ENCODE results near the gene COL18A1. TPM values are rescaled to one million over a fixed set of nuclear protein-coding genes. Genes with fewer than 3 reads are reported as not detected.

Gene COL18A1
- polyA plus RNA-seq, 3 donors: 0.80 to 4.1 (median 1.1) TPM

- Mint-ChIP-seq H3K9me3 (peaks cover 0 to 6% (median 0%) of the 10 kb centered on the region in 7 donors), H3K4me1 (peaks cover 31% of the 10 kb centered on the region), H3K36me3 (no peaks in the 10 kb centered on the region), H3K27ac (peak overlapping the region in 6 of 7 donors; percentile 4 to 64 (median 40)), H3K4me3 (peak overlapping the region in 1 of 2 donors; percentile 12), H3K27me3 (ENCODE audit: low read depth in 3 of 3) (peaks cover 2 to 4% (median 3%) of the 10 kb centered on the region in 3 donors)
- 92% methylated on average over 6 of the region's 6 CpGs for WGBS (ENCODE audit: insufficient coverage)
- intact Hi-C loops (cut with micrococcal nuclease): loop anchor here (5.0 kb wide), 3 partner anchors 71 to 346 kb away; no protein-coding TSS in a partner anchor
- TF ChIP-seq CTCF (IDR thresholded peaks at IDR 0.05): no peak
- H3K4me2 ChIP-seq (replicated peaks; ENCODE audit: extremely low read depth, low read length, poor library complexity, severe bottlenecking): no peak overlapping the region
- H3K27ac ChIP-seq (ENCODE audit: low read depth in 1 of 2, low read length in 2 of 2): no peak overlapping the region
- no peaks in the 10 kb centered on the region for H3K36me3 ChIP-seq (replicated peaks in 1 of 2; ENCODE audit: control insufficient read depth in 1 of 2, insufficient read depth in 2 of 2, low read length in 2 of 2)
- H3K79me2 ChIP-seq (ENCODE audit: insufficient read depth, low read length): no peaks in the 10 kb centered on the region
- H3K9ac ChIP-seq (ENCODE audit: insufficient read depth, low read length, poor library complexity, severe bottlenecking): no peak overlapping the region
- peaks cover 34 to 35% of the 10 kb centered on the region in 2 donors for H3K4me1 ChIP-seq (ENCODE audit: control insufficient read depth in 1 of 2, insufficient read depth in 2 of 2, low read length in 2 of 2)
- no peaks in the 10 kb centered on the region for H4K20me1 ChIP-seq (ENCODE audit: insufficient read depth, low read length)
- H3K4me3 ChIP-seq (replicated peaks in 1 of 3; ENCODE audit: low read depth in 2 of 3, low read length in 3 of 3): no peak overlapping the region
- no peak overlapping the region for H2AFZ ChIP-seq (ENCODE audit: insufficient read depth, low read depth, low read length, poor library complexity, severe bottlenecking)
- no peaks in the 10 kb centered on the region for H3K27me3 ChIP-seq (ENCODE audit: control insufficient read depth in 2 of 2, insufficient read depth in 2 of 2, low read length in 2 of 2)
- DNase-seq: no peak
- H3K9me3 ChIP-seq (replicated peaks in 1 of 2; ENCODE audit: control insufficient read depth in 1 of 2, insufficient read depth in 1 of 2, low read length in 2 of 2): no peaks in the 10 kb centered on the region
Observed at GRCh38 chr21:45476582-45476981, 71.6 kb downstream of the COL18A1 start.

GRCh38 chr21:45477176-45478114 lies 72.5 kb downstream of the COL18A1 start:
- intact Hi-C loops (cut with micrococcal nuclease): loop anchor here (5.0 kb wide), 3 partner anchors 70 to 345 kb away; no protein-coding TSS in a partner anchor
- Histone ChIP-seq H2AFZ (ENCODE audit: insufficient read depth, low read depth, low read length, poor library complexity, severe bottlenecking) (peak overlapping the region; percentile 83), H3K4me2 (replicated peaks; ENCODE audit: extremely low read depth, low read length, poor library complexity, severe bottlenecking) (peak overlapping the region; percentile 73), H4K20me1 (ENCODE audit: insufficient read depth, low read length) (no peaks in the 10 kb centered on the region), H3K4me1 (ENCODE audit: control insufficient read depth in 1 of 2, insufficient read depth in 2 of 2, low read length in 2 of 2) (peaks cover 41 to 43% of the 10 kb centered on the region in 2 donors), H3K27ac (ENCODE audit: low read depth in 1 of 2, low read length in 2 of 2) (peak overlapping the region; percentile 80 to 91), H3K36me3 (replicated peaks in 1 of 2; ENCODE audit: control insufficient read depth in 1 of 2, insufficient read depth in 2 of 2, low read length in 2 of 2) (no peaks in the 10 kb centered on the region), H3K9ac (ENCODE audit: insufficient read depth, low read length, poor library complexity, severe bottlenecking) (peak overlapping the region; percentile 69), H3K27me3 (ENCODE audit: control insufficient read depth in 2 of 2, insufficient read depth in 2 of 2, low read length in 2 of 2) (no peaks in the 10 kb centered on the region), H3K9me3 (replicated peaks in 1 of 2; ENCODE audit: control insufficient read depth in 1 of 2, insufficient read depth in 1 of 2, low read length in 2 of 2) (no peaks in the 10 kb centered on the region), H3K79me2 (ENCODE audit: insufficient read depth, low read length) (no peaks in the 10 kb centered on the region), H3K4me3 (replicated peaks in 1 of 3; ENCODE audit: low read depth in 2 of 3, low read length in 3 of 3) (peak overlapping the region in 2 of 3 experiments; percentile 6 to 68)
- peak overlapping the region; percentile 94 to 98 (median 96) for H3K27ac Mint-ChIP-seq
- H3K4me1 Mint-ChIP-seq: peaks cover 36% of the 10 kb centered on the region
- TF ChIP-seq CTCF (IDR thresholded peaks at IDR 0.05): no peak
- H3K4me3 Mint-ChIP-seq: peak overlapping the region; percentile 69 to 86
- WGBS (ENCODE audit: insufficient coverage): 76% methylated on average over 43 of the region's 44 CpGs
- H3K9me3 Mint-ChIP-seq: peaks cover 0 to 6% (median 0%) of the 10 kb centered on the region in 7 donors
- peaks cover 2 to 5% (median 3%) of the 10 kb centered on the region in 3 donors for H3K27me3 Mint-ChIP-seq (ENCODE audit: low read depth in 3 of 3)
- no peak for DNase-seq
- H3K36me3 Mint-ChIP-seq: no peaks in the 10 kb centered on the region

Data from CD14-positive monocyte (primary cell).